HCT116 (cell line): ENCODE results near the gene PLXNB3. TPM values are rescaled to one million over a fixed set of nuclear protein-coding genes. Genes with fewer than 3 reads are reported as not detected.

Source experiments
- ATAC-seq: fragments of 200-7000 bp; cut with Tn5 transposase; 2 replicates; pipeline ENCODE4 v1.9.1; 2020; ENCODE audit warnings: mild to moderate bottlenecking, moderate library complexity
- BruUV-seq: library from RNA; stranded (reverse); fragments of 400-500 nt; replicated peaks from 2 replicates; lab custom pipeline; 2021; lab: Mats Ljungman, UMichigan
- CTCF ChIA-PET: fragments of 300-600 bp; sonication (Branson Sonifier 250); formaldehyde crosslinking; loops from one replicate; lab custom pipeline; 2021; ENCODE audit warnings: antibody characterized with exemption; lab: Charles Lee
- POLR2A ChIA-PET: fragments of 300-600, 350-600 bp; sonication (Branson Sonifier 250); formaldehyde crosslinking; loops from one replicate; lab custom pipeline; 2021; ENCODE audit warnings: antibody characterized with exemption; lab: Charles Lee
- RAD21 ChIA-PET, 2 experiments: fragments of 300-600 bp; sonication (Branson Sonifier 250); formaldehyde crosslinking; loops; one replicate each; lab custom pipeline; 2023; ENCODE audit warnings: low total read pairs in 2 of 2; ENCODE audit not compliant: uncharacterized antibody in 2 of 2, unreplicated experiment in 2 of 2, low non-redundant PET in 1 of 2; lab: Charles Lee
- DNase-seq: peaks from one replicate; pipeline ENCODE4 v3.0.0-alpha.2; 2010; ENCODE audit warnings: low read depth, low spot score
- H2AFZ ChIP-seq: fragments of 200-600 bp; shearing (Covaris generic), sonication (generic); 2 replicates; pipeline ENCODE4 v1.6.1; 2017; ENCODE audit warnings: low read depth, mixed run types, mixed read lengths, antibody characterized with exemption, low read length; ENCODE audit not compliant: poor library complexity, severe bottlenecking
- H3K27ac ChIP-seq: 2 replicates; pipeline ENCODE4 v1.5.1; 2012; ENCODE audit warnings: low read depth, low read length
- H3K27me3 ChIP-seq: fragments of 200-600 bp; sonication (generic); 2 replicates; pipeline ENCODE4 v1.6.1; 2016; ENCODE audit warnings: mixed run types, low read length, mixed read lengths; ENCODE audit not compliant: insufficient read depth
- H3K36me3 ChIP-seq, 2 experiments: fragments of 200-500 bp in 1 of 2; fragments of 200-600 bp in 1 of 2; sonication (Bioruptor generic) in 1 of 2; sonication (generic) in 1 of 2; 2 replicates each; pipeline versions ENCODE4 v1.5.1 to v1.6.1; 2014 to 2016; ENCODE audit warnings: low read length in 2 of 2, inconsistent platforms in 1 of 2, mixed read lengths in 1 of 2, mixed run types in 1 of 2; ENCODE audit not compliant: insufficient read depth in 2 of 2, control insufficient read depth in 1 of 2
- H3K4me1 ChIP-seq, 2 experiments: fragments of 200-600 bp in 1 of 2; sonication (generic) in 1 of 2; 2 replicates each; pipeline versions ENCODE4 v1.5.1 to v1.6.1; 2012 to 2017; ENCODE audit warnings: low read length in 2 of 2, inconsistent platforms in 1 of 2, mild to moderate bottlenecking in 1 of 2, mixed read lengths in 1 of 2, mixed run types in 1 of 2, moderate library complexity in 1 of 2; ENCODE audit not compliant: insufficient read depth in 2 of 2, control insufficient read depth in 1 of 2
- H3K4me2 ChIP-seq: fragments of 200-600 bp; sonication (generic); 2 replicates; pipeline ENCODE4 v1.6.1; 2017; ENCODE audit warnings: mixed run types, low read length, mixed read lengths
- H3K4me3 ChIP-seq, 2 experiments: fragments of 200-600 bp in 1 of 2; sonication (generic) in 1 of 2; replicated peaks in 1 of 2; 2 replicates each; pipeline ENCODE4 v1.5.1; 2011 to 2016; ENCODE audit warnings: low read length in 2 of 2, control low read depth in 1 of 2, low read depth in 1 of 2, mild to moderate bottlenecking in 1 of 2, mixed read lengths in 1 of 2, mixed run types in 1 of 2
- H3K79me2 ChIP-seq: fragments of 200-600 bp; sonication (generic); 2 replicates; pipeline ENCODE4 v1.6.1; 2017; ENCODE audit warnings: mild to moderate bottlenecking, mixed run types, low read length, moderate library complexity, mixed read lengths; ENCODE audit not compliant: insufficient read depth
- H3K9ac ChIP-seq: fragments of 200-600 bp; sonication (generic); 2 replicates; pipeline ENCODE4 v1.6.1; 2016; ENCODE audit warnings: low read length, mixed read lengths
- H3K9me2 ChIP-seq: fragments of 200-600 bp; sonication (generic), shearing (Covaris generic); 2 replicates; pipeline ENCODE4 v1.6.1; 2017; ENCODE audit warnings: mixed run types, mild to moderate bottlenecking, moderate library complexity; ENCODE audit not compliant: insufficient read depth
- H3K9me3 ChIP-seq, 2 experiments: fragments of 200-500 bp in 1 of 2; fragments of 200-600 bp in 1 of 2; sonication (Bioruptor generic) in 1 of 2; sonication (generic) in 1 of 2; 2 replicates each; pipeline ENCODE4 v1.6.1; 2014 to 2017; ENCODE audit warnings: low read length in 2 of 2, mixed read lengths in 2 of 2, inconsistent platforms in 1 of 2, low read depth in 1 of 2, mild to moderate bottlenecking in 1 of 2, mixed run types in 1 of 2, moderate library complexity in 1 of 2; ENCODE audit not compliant: control insufficient read depth in 1 of 2, insufficient read depth in 1 of 2
- H4K20me1 ChIP-seq: fragments of 200-600 bp; sonication (generic), shearing (Covaris generic); 2 replicates; pipeline ENCODE4 v1.6.1; 2017; ENCODE audit warnings: mixed run types, mild to moderate bottlenecking, moderate library complexity; ENCODE audit not compliant: insufficient read depth
- CBX3 ChIP-seq: IDR thresholded peaks from 2 replicates; pipeline ENCODE4 v1.6.1; 2012; ENCODE audit warnings: low read depth
- EGR1 ChIP-seq: IDR thresholded peaks from 2 replicates; pipeline ENCODE4 v1.6.1; 2012; ENCODE audit warnings: low read depth
- ELF1 ChIP-seq: IDR thresholded peaks from 2 replicates; pipeline ENCODE4 v1.6.1; 2012; ENCODE audit warnings: low read depth, borderline replicate concordance
- POLR2A ChIP-seq: IDR thresholded peaks from 2 replicates; pipeline ENCODE4 v1.7.0; 2011; ENCODE audit warnings: borderline replicate concordance; ENCODE audit not compliant: insufficient read depth, insufficient read length; ENCODE audit errors: extremely low read depth
- YY1 ChIP-seq: IDR thresholded peaks from 2 replicates; pipeline ENCODE4 v1.6.1; 2011; ENCODE audit warnings: low read length, low read depth, moderate library complexity, mild to moderate bottlenecking; ENCODE audit not compliant: insufficient replicate concordance; ENCODE audit errors: extremely low read depth
- ZFX ChIP-seq: fragments of 450-650 bp; IDR thresholded peaks from 2 replicates; pipeline ENCODE4 v1.6.1; 2017
- intact Hi-C: fragments of 100-400 bp; cut with micrococcal nuclease; formaldehyde crosslinking; loops from 2 replicates; pipeline ENCODE4 v1.10.0; 2022
- total RNA-seq: library from RNA; stranded (reverse); gene quantifications from one replicate; pipeline ENCODE4 v1.2.1, GENCODE V29; 2021; ENCODE audit not compliant: unreplicated experiment
- TF ChIP-seq, protein P1 (sequence below): IDR thresholded peaks from 2 replicates; pipeline ENCODE4 v1.6.1; 2012
- TF ChIP-seq, protein P2 (sequence below): IDR thresholded peaks from 2 replicates; pipeline ENCODE4 v1.6.1; 2012

PLXNB3 gene
- total RNA-seq, 1 experiment from 2014 or later = 4.8 TPM

DNA sequence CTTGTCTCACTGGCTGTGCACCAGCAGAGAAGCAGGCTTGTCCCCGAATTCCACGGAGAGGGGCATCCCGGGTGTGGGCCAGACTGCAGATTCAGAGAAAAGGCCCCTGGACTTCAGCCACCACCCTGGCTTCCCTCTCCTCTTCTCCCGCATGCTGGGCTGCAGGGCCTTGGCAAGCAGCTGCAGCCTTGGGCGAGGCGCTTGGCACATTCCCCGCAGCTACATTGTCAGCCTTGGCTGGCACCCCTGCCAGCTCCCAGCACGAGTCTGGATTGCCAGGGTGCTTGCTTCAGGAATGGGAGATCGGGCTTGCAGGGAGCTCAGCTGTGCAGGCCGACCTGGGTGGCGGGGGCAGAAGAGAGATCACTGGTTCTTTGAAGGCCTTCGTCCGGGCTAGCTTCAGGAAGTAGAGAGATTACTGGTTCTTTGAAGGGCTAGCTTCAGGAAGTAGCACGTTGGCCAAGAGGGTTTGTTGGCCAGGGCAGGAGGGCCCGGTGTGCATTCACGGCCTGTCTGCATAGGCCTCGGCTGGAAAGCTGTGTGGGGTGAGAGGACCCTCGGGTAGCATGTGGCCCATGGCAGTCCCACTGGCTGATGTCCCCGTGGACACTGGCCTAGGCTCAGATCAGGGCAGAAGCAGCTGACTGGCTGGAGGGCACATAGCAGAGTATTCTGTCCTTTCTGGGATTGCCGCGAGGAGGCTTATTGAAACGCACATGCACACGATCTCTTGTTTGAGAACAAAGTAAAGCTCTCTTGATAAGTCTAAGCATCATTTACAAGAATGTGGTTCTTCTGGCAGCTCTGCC lies 36.7 kb upstream of the PLXNB3 start:
- peak overlapping the region; percentile 85 for H3K27ac ChIP-seq
- BruUV-seq = no TSS peak
- no peaks in the 10 kb centered on the region for H4K20me1 ChIP-seq
- ChIA-PET CTCF (no interaction called here), POLR2A (no interaction called here), RAD21 (no interaction called here)
- H3K4me2 ChIP-seq = peak overlapping the region; percentile 69
- peak overlapping the region; percentile 51 for H3K9ac ChIP-seq
- no peak for DNase-seq
- H3K4me3 ChIP-seq = peak overlapping the region; percentile 11 to 28; a peak in 2 of 4 replicates
- no peaks in the 10 kb centered on the region for H3K27me3 ChIP-seq
- no peak for TF ChIP-seq ELF1
- no peak for TF ChIP-seq POLR2A
- no peak for TF ChIP-seq ZFX
- TF ChIP-seq YY1 = no peak
- intact Hi-C loops = no loop called here
- peaks cover 35 to 48% of the 10 kb centered on the region in 2 experiments for H3K4me1 ChIP-seq
- peaks cover 17% of the 10 kb centered on the region for H3K79me2 ChIP-seq
- no peak overlapping the region for H2AFZ ChIP-seq
- H3K9me3 ChIP-seq = no peaks in the 10 kb centered on the region
- H3K9me2 ChIP-seq = no peaks in the 10 kb centered on the region
- no peak for ATAC-seq
- H3K36me3 ChIP-seq = peaks cover 0 to under 1% of the 10 kb centered on the region in 2 experiments; a peak in 1 of 4 replicates

DNA sequence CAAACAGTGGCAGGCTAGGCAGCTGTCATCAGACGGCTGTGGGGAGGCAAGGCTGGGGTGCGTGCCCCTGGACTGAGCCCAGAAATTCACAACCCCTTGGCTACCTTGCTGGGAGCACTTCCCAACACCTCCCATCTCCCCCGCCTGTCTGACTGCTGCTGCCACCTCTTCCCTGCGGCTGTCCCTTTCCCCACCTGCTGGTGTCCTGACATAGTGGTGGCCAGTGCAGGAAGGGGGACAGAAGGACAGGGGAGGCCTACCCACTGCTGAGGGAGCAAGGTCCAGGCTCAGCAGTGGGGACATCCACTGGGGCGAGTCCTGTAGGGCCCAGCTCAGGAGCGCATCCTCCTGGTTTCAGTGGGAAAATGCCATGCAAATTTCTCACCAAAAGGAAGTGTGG lies 36.0 kb upstream of the PLXNB3 start:
- H3K9me3 ChIP-seq = no peaks in the 10 kb centered on the region
- no peak for TF ChIP-seq YY1
- TF ChIP-seq CBX3 = no peak
- no peak for TF ChIP-seq EGR1
- no peak for TF ChIP-seq ZFX
- TF ChIP-seq, protein P1, sequence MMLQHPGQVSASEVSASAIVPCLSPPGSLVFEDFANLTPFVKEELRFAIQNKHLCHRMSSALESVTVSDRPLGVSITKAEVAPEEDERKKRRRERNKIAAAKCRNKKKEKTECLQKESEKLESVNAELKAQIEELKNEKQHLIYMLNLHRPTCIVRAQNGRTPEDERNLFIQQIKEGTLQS = no peak
- TF ChIP-seq, protein P2, sequence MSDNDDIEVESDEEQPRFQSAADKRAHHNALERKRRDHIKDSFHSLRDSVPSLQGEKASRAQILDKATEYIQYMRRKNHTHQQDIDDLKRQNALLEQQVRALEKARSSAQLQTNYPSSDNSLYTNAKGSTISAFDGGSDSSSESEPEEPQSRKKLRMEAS = no peak
- no peak overlapping the region for H3K9ac ChIP-seq
- H3K4me2 ChIP-seq = no peak overlapping the region
- peaks cover 32 to 44% of the 10 kb centered on the region in 2 experiments for H3K4me1 ChIP-seq
- no peaks in the 10 kb centered on the region for H3K36me3 ChIP-seq
- no TSS peak for BruUV-seq
- H3K4me3 ChIP-seq = no peak overlapping the region
- ChIA-PET RAD21 (no interaction called here), CTCF (no interaction called here), POLR2A (no interaction called here)
- DNase-seq (no peak), ATAC-seq (no peak)
- H3K79me2 ChIP-seq = peaks cover 9% of the 10 kb centered on the region
- peak overlapping the region; percentile 85; the same call in 1 of the 2 replicates for H3K27ac ChIP-seq
- H3K9me2 ChIP-seq = no peaks in the 10 kb centered on the region
- no peaks in the 10 kb centered on the region for H4K20me1 ChIP-seq
- intact Hi-C loops = no loop called here
- H3K27me3 ChIP-seq = no peaks in the 10 kb centered on the region
- no peak overlapping the region for H2AFZ ChIP-seq
